ENCODE data around the gene CACNG1.
A peak's percentile ranks its signal among the peaks of the same experiment; 100 is the strongest.

CACNG1 gene

DNA sequence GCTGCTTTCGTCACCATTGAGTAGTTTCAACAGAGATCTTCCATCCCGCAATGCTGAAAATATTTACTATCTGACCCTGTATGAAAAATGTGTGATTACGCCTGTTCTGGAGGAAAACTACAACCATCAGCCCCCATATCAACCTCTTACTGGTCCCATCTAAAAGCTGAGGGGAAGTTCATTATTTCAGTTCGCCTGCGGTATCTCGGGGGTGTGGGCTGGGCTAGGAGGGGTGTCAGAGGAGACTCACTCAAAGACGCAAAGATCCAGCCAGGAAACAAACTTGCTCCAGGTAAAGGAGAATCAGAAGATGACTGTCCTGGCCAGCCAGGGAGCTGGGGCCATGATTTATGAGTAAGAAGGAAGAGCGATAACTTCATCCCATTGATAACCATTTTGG is 13.7 kb downstream of the CACNG1 start:
- Mint-ChIP-seq H3K4me3 (no peak overlapping the region), H3K27me3 (ENCODE audit: low read depth) (no peaks in the 10 kb centered on the region), H3K36me3 (ENCODE audit: low read depth) (peaks cover 5% of the 10 kb centered on the region), H3K9me3 (peaks cover 1% of the 10 kb centered on the region), H3K27ac (no peak overlapping the region), H3K4me1 (peaks cover 16% of the 10 kb centered on the region)
- TF ChIP-seq, protein P1, sequence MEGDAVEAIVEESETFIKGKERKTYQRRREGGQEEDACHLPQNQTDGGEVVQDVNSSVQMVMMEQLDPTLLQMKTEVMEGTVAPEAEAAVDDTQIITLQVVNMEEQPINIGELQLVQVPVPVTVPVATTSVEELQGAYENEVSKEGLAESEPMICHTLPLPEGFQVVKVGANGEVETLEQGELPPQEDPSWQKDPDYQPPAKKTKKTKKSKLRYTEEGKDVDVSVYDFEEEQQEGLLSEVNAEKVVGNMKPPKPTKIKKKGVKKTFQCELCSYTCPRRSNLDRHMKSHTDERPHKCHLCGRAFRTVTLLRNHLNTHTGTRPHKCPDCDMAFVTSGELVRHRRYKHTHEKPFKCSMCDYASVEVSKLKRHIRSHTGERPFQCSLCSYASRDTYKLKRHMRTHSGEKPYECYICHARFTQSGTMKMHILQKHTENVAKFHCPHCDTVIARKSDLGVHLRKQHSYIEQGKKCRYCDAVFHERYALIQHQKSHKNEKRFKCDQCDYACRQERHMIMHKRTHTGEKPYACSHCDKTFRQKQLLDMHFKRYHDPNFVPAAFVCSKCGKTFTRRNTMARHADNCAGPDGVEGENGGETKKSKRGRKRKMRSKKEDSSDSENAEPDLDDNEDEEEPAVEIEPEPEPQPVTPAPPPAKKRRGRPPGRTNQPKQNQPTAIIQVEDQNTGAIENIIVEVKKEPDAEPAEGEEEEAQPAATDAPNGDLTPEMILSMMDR (IDR thresholded peaks at IDR 0.05; ENCODE audit: unreplicated experiment in 3 of 3): no peak

DNA sequence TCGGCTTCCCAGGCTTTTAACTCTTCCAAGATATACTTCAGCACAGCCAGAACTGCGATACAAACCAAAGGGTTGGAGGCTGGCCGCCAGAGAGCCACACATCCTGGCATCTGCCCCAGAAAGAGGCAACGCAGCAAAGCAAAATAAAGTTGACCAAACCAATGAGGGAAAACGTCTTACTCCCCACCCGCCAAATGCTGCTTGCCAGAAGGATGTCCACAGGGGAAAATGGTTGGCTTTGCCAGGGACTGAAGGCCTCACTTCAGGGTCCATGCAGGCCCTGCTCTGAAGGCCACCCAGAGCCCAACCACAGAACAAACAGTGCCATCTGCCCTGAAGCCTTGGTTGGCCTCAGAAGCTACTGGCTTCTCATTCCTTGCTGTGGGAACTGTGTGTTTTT is 15.0 kb downstream of the CACNG1 start:
- TF ChIP-seq, protein P1 (IDR thresholded peaks at IDR 0.05; ENCODE audit: unreplicated experiment in 3 of 3): no peak
- Mint-ChIP-seq H3K9me3 (peaks cover 3% of the 10 kb centered on the region), H3K27ac (no peak overlapping the region), H3K4me3 (no peak overlapping the region), H3K4me1 (peaks cover 19% of the 10 kb centered on the region), H3K36me3 (ENCODE audit: low read depth) (peaks cover 5% of the 10 kb centered on the region), H3K27me3 (ENCODE audit: low read depth) (no peaks in the 10 kb centered on the region)

DNA sequence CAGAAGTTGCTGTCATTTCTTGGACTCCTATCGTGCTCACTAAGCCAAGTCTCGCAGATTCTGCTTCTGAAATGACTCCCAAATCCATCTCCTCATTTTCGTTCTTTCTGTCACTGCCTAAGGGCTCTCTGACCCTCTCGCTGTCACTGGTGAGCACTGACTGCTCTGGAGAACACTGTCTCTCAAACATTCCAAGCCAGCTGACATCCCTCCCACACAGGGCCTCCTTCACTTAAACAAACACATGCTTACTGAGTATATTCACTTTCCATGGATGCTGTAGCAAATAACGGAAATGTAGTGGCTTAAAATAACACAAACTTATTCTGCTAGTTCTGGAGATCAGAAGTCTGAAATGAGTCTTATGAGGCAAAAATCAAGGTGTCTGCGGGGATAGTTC is 18.8 kb downstream of the CACNG1 start:
- TF ChIP-seq, protein P1 (IDR thresholded peaks at IDR 0.05; ENCODE audit: unreplicated experiment in 3 of 3): no peak
- Mint-ChIP-seq H3K27ac (peak overlapping the region in 1 of 3 experiments; percentile 35), H3K9me3 (peaks cover 3% of the 10 kb centered on the region), H3K36me3 (ENCODE audit: low read depth) (peaks cover 5% of the 10 kb centered on the region), H3K4me1 (peaks cover 14% of the 10 kb centered on the region), H3K27me3 (ENCODE audit: low read depth) (peaks cover 4% of the 10 kb centered on the region), H3K4me3 (no peak overlapping the region)

DNA sequence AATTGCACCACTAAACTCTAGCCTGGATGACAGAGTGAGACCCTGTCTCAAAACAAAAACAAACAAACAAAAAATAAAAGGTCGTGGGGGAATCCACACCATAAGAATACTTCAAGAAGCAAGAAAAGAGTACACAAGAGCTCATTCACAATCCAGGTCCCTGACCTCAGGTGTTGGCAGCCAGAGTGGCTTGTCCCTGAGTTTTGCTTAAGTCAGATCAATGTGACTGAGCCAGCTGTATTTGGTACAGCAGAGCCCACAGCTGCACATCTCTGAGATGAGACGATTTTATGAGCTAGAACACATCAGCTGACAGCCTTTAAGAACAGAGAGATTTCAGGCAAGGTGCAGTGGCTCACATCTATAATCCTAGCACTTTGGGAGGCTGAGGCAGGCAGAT is 22.4 kb downstream of the CACNG1 start:
- Mint-ChIP-seq H3K4me1 (peaks cover 18% of the 10 kb centered on the region), H3K36me3 (ENCODE audit: low read depth) (peaks cover 7% of the 10 kb centered on the region), H3K4me3 (no peak overlapping the region), H3K27ac (no peak overlapping the region), H3K9me3 (peaks cover 3% of the 10 kb centered on the region), H3K27me3 (ENCODE audit: low read depth) (peaks cover 4% of the 10 kb centered on the region)
- TF ChIP-seq, protein P1 (IDR thresholded peaks at IDR 0.05; ENCODE audit: unreplicated experiment in 3 of 3): no peak

DNA sequence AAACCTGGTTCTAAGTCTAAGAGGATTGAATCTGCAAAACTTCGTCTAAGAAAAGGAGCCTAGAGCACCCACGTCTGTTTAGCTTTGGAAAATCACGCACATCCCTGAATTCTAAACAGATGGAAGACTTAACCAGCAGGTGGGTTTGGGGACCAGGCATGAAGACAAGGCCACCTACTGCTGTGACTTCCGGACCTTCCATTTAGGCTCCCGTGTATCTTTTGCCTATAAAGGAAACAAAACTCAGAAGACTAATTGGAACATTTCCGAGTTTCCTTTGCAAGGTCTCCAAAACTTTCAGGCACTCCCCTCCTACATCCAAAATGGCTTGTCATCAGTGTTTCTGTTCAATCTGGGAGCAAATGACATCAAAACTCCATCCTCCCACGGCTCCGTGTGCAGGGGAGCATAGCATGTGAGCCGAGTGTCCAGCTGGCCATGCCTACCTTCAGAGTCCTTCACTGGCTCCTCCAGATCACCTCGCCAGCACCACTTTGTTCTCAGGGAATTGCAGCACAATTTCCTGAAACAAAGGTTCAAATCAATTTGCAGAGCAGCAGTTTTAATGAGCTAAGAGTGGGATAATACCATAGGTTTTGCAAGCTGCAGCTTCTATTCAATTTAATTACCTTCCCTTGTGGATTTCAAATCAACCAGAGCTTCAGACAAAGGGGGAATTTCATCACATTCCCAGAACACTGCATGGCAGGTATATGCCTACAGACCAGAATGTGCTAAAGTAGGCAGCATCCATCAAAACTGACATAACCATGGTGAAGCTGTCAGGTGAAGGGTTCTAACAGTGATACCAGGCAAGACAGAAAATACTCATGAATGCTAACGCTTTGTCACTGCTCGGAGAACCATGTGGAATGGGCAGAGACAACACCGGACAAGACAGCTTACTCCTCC is 23.5 kb downstream of the CACNG1 start:
- Mint-ChIP-seq H3K4me3 (no peak overlapping the region), H3K4me1 (peaks cover 18% of the 10 kb centered on the region), H3K36me3 (ENCODE audit: low read depth) (peaks cover 9% of the 10 kb centered on the region), H3K9me3 (peaks cover 3% of the 10 kb centered on the region), H3K27ac (no peak overlapping the region), H3K27me3 (ENCODE audit: low read depth) (peaks cover 4% of the 10 kb centered on the region)
- TF ChIP-seq, protein P1 (IDR thresholded peaks at IDR 0.05; ENCODE audit: unreplicated experiment in 3 of 3): no peak

DNA sequence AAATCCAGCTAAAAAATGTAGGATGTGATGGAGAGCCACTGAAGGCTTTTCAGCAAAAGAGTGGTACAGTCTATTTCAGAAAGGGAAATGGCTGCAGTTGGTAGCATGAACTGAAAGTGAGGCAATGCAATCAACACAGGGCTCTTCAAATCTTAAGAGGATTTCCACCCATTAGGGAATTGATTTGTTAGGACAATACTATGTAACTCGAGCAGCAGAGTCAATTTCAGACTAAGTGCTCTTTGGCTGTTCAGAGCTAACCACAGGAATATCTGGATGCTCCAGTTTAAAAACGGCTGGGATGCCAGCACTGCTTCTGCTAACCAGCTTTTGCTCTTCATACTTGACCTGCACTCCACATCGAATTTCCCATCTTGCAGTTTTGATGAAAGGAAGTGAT is 24.6 kb downstream of the CACNG1 start:
- Mint-ChIP-seq H3K4me3 (no peak overlapping the region), H3K36me3 (ENCODE audit: low read depth) (peaks cover 19% of the 10 kb centered on the region), H3K27ac (no peak overlapping the region), H3K9me3 (no peaks in the 10 kb centered on the region), H3K27me3 (ENCODE audit: low read depth) (peaks cover 4% of the 10 kb centered on the region), H3K4me1 (peaks cover 12% of the 10 kb centered on the region)
- TF ChIP-seq, protein P1 (IDR thresholded peaks at IDR 0.05; ENCODE audit: unreplicated experiment in 3 of 3): no peak
